Measurements from ENCODE around the gene FMN1. TPM values are rescaled to one million over a fixed set of nuclear protein-coding genes. Genes with fewer than 3 reads are reported as not detected.

FMN1 gene
- total RNA-seq, 4 donors from 2014 or later = 32.6 to 102 (median 63.0) TPM

GRCh38 chr15:33171202-33171601 is 23.3 kb downstream of the FMN1 start:
- Histone ChIP-seq H3K27ac (no peak overlapping the region), H3K36me3 (no peaks in the 10 kb centered on the region), H3K27me3 (no peaks in the 10 kb centered on the region), H3K9me3 (no peaks in the 10 kb centered on the region), H3K4me3 (no peak overlapping the region), H3K4me1 (no peaks in the 10 kb centered on the region)
- 81 to 86% methylated on average over 2 of the region's 2 CpGs for WGBS, 2 donors (ENCODE audit: low coverage in 1 of 2)
- no peak for DNase-seq
- in situ Hi-C loops (cut with MboI; ENCODE audit: low pct_ligation_motif_present in 1 of 4, low pct_unique_long_range_greater_than_20kb in 1 of 4, low sequenced_read_pairs in 3 of 4) = no loop called here
- intact Hi-C loops (cut with DNase I; ENCODE audit: low total_unique reads) = no loop called here
- no peak for TF ChIP-seq POLR2A (IDR thresholded peaks at IDR 0.05)
- no peak for TF ChIP-seq CTCF (IDR thresholded peaks at IDR 0.05)
- no peak for TF ChIP-seq EP300 (IDR thresholded peaks at IDR 0.05; ENCODE audit: low read depth)
- TF ChIP-seq POLR2AphosphoS5 (IDR thresholded peaks at IDR 0.05) = no peak

GRCh38 chr15:33169625-33170024 is 24.9 kb downstream of the FMN1 start:
- 82 to 87% methylated on average over 3 of the region's 3 CpGs for WGBS, 2 donors (ENCODE audit: low coverage in 1 of 2)
- in situ Hi-C loops (cut with MboI; ENCODE audit: low pct_ligation_motif_present in 1 of 4, low pct_unique_long_range_greater_than_20kb in 1 of 4, low sequenced_read_pairs in 3 of 4) (no loop called here), intact Hi-C loops (cut with DNase I; ENCODE audit: low total_unique reads) (no loop called here)
- no peaks in the 10 kb centered on the region for H3K27me3 ChIP-seq
- H3K4me3 ChIP-seq = no peak overlapping the region
- H3K36me3 ChIP-seq = no peaks in the 10 kb centered on the region
- H3K27ac ChIP-seq = no peak overlapping the region
- H3K4me1 ChIP-seq = no peaks in the 10 kb centered on the region
- no peaks in the 10 kb centered on the region for H3K9me3 ChIP-seq
- TF ChIP-seq EP300 (IDR thresholded peaks at IDR 0.05; ENCODE audit: low read depth) (no peak), POLR2AphosphoS5 (IDR thresholded peaks at IDR 0.05) (no peak), POLR2A (IDR thresholded peaks at IDR 0.05) (no peak), CTCF (IDR thresholded peaks at IDR 0.05) (no peak)
- no peak for DNase-seq

- no peak overlapping the region for H3K4me3 ChIP-seq
- intact Hi-C loops (cut with DNase I; ENCODE audit: low total_unique reads) = no loop called here
- H3K4me1 ChIP-seq = no peaks in the 10 kb centered on the region
- WGBS, 2 donors (ENCODE audit: low coverage in 1 of 2) = 0 to 61% methylated on average over 1 to 2 of the region's 2 CpGs
- no peak for DNase-seq
- no peak for TF ChIP-seq EP300 (IDR thresholded peaks at IDR 0.05; ENCODE audit: low read depth)
- no peak for TF ChIP-seq CTCF (IDR thresholded peaks at IDR 0.05)
- TF ChIP-seq POLR2AphosphoS5 (IDR thresholded peaks at IDR 0.05) = no peak
- no peak for TF ChIP-seq POLR2A (IDR thresholded peaks at IDR 0.05)
- no peak overlapping the region for H3K27ac ChIP-seq
- no peaks in the 10 kb centered on the region for H3K27me3 ChIP-seq
- in situ Hi-C loops (cut with MboI; ENCODE audit: low pct_ligation_motif_present in 1 of 4, low pct_unique_long_range_greater_than_20kb in 1 of 4, low sequenced_read_pairs in 3 of 4) = no loop called here
- no peaks in the 10 kb centered on the region for H3K9me3 ChIP-seq
- H3K36me3 ChIP-seq = no peaks in the 10 kb centered on the region
Observed at GRCh38 chr15:33168444-33168843, 26.1 kb downstream of the FMN1 start.

- Histone ChIP-seq H3K4me3 (no peak overlapping the region), H3K36me3 (no peaks in the 10 kb centered on the region), H3K4me1 (peaks cover 0 to 8% (median 0%) of the 10 kb centered on the region in 4 donors), H3K27ac (no peak overlapping the region), H3K27me3 (no peaks in the 10 kb centered on the region), H3K9me3 (no peaks in the 10 kb centered on the region)
- intact Hi-C loops (cut with DNase I; ENCODE audit: low total_unique reads) (no loop called here), in situ Hi-C loops (cut with MboI; ENCODE audit: low pct_ligation_motif_present in 1 of 4, low pct_unique_long_range_greater_than_20kb in 1 of 4, low sequenced_read_pairs in 3 of 4) (no loop called here)
- no peak for TF ChIP-seq POLR2AphosphoS5 (IDR thresholded peaks at IDR 0.05)
- no peak for TF ChIP-seq CTCF (IDR thresholded peaks at IDR 0.05)
- no peak for TF ChIP-seq EP300 (IDR thresholded peaks at IDR 0.05; ENCODE audit: low read depth)
- no peak for TF ChIP-seq POLR2A (IDR thresholded peaks at IDR 0.05)
- 80 to 90% methylated on average over 1 to 3 of the region's 3 CpGs for WGBS, 2 donors (ENCODE audit: low coverage in 1 of 2)
- no peak for DNase-seq
Observed at GRCh38 chr15:33163816-33164215, 30.7 kb downstream of the FMN1 start.

Measured in transverse colon (tissue), 4 donors.